H1 (cell line): ENCODE data around the gene CCNL2. TPM values are rescaled to one million over a fixed set of nuclear protein-coding genes. Genes with fewer than 3 reads are reported as not detected.
A peak's percentile ranks its signal among the peaks of the same experiment; 100 is the strongest.

ENCODE experiments used
- CTCF ChIA-PET: fragments of 300-600 bp; sonication (Branson Sonifier 250); formaldehyde crosslinking; loops from one replicate; lab custom pipeline; 2021; ENCODE audit not compliant: partially characterized antibody; lab: Charles Lee
- POLR2A ChIA-PET: fragments of 300-600 bp; sonication (Branson Sonifier 250); formaldehyde crosslinking; loops from one replicate; lab custom pipeline; 2021; ENCODE audit warnings: inconsistent platforms; ENCODE audit not compliant: partially characterized antibody; lab: Charles Lee
- DNase-seq, 2 experiments: peaks; one replicate each; pipeline versions ENCODE4 v3.0.0 to v3.0.0-alpha.2; 2010 to 2022; ENCODE audit warnings: low spot score in 2 of 2, low read depth in 1 of 2, mixed read lengths in 1 of 2
- FAIRE-seq: peaks from 2 replicates; lab custom pipeline; 2011; peaks lifted over from hg19 to GRCh38; lab: Jason Lieb, UNC
- H2AFZ ChIP-seq: 2 replicates; pipeline ENCODE4 v1.8.1; 2012; ENCODE audit warnings: low read length, inconsistent platforms
- H2AK5ac ChIP-seq: 2 replicates; pipeline ENCODE4 v1.6.1; 2013; ENCODE audit warnings: low read depth, low read length
- H2BK120ac ChIP-seq: replicated peaks from 2 replicates; pipeline ENCODE3; 2013; ENCODE audit warnings: low read depth, low read length, inconsistent platforms
- H2BK12ac ChIP-seq: 2 replicates; pipeline ENCODE4 v1.6.1; 2013; ENCODE audit warnings: low read depth, low read length
- H2BK15ac ChIP-seq: 2 replicates; pipeline ENCODE4 v1.6.1; 2013; ENCODE audit warnings: low read length
- H2BK20ac ChIP-seq: 2 replicates; pipeline ENCODE4 v1.6.1; 2013; ENCODE audit warnings: low read length
- H2BK5ac ChIP-seq: 2 replicates; pipeline ENCODE4 v1.6.1; 2013; ENCODE audit warnings: low read depth, low read length
- H3K14ac ChIP-seq: 2 replicates; pipeline ENCODE4 v1.6.1; 2013; ENCODE audit warnings: inconsistent platforms; ENCODE audit not compliant: insufficient read length
- H3K18ac ChIP-seq: 2 replicates; pipeline ENCODE4 v1.6.1; 2013; ENCODE audit warnings: low read length; ENCODE audit errors: extremely low read depth
- H3K23ac ChIP-seq: 2 replicates; pipeline ENCODE4 v1.6.1; 2013; ENCODE audit warnings: inconsistent platforms; ENCODE audit not compliant: insufficient read length
- H3K23me2 ChIP-seq: 2 replicates; pipeline ENCODE4 v1.6.1; 2013; ENCODE audit warnings: low read depth, low read length
- H3K27ac ChIP-seq: 2 replicates; pipeline ENCODE4 v1.6.1; 2011; ENCODE audit warnings: low read depth, low read length, inconsistent platforms
- H3K27me3 ChIP-seq, 4 experiments: replicated peaks in 1 of 4; 1 replicate in 1 of 4; 2 replicates in 3 of 4; pipeline versions ENCODE4 v1.6.1 to v1.8.1; 2011 to 2013; ENCODE audit warnings: low read length in 3 of 4, mild to moderate bottlenecking in 3 of 4, inconsistent platforms in 2 of 4, mixed read lengths in 2 of 4, moderate library complexity in 1 of 4; ENCODE audit not compliant: control insufficient read depth in 3 of 4, insufficient read depth in 3 of 4; ENCODE audit errors: extremely low read depth in 1 of 4
- H3K36me3 ChIP-seq, 4 experiments: 2 replicates each; pipeline versions ENCODE4 v1.6.1 to v1.8.1; 2011 to 2013; ENCODE audit warnings: mild to moderate bottlenecking in 4 of 4, low read length in 3 of 4, moderate library complexity in 2 of 4, control low read depth in 1 of 4, inconsistent platforms in 1 of 4; ENCODE audit not compliant: insufficient read depth in 4 of 4, control insufficient read depth in 2 of 4
- H3K4ac ChIP-seq: replicated peaks from 2 replicates; pipeline ENCODE3; 2013; ENCODE audit warnings: low read length, low read depth, mixed read lengths, inconsistent platforms; ENCODE audit not compliant: insufficient read length
- H3K4me1 ChIP-seq, 4 experiments: replicated peaks in 1 of 4; 1 replicate in 1 of 4; 2 replicates in 3 of 4; pipeline versions ENCODE4 v1.6.1 to v1.8.1; 2011 to 2013; ENCODE audit warnings: low read length in 3 of 4, inconsistent platforms in 2 of 4, mixed read lengths in 1 of 4; ENCODE audit not compliant: insufficient read depth in 4 of 4, control insufficient read depth in 3 of 4
- H3K4me2 ChIP-seq, 2 experiments: 2 replicates each; pipeline versions ENCODE4 v1.6.1 to v1.8.1; 2011 to 2013; ENCODE audit warnings: low read depth in 2 of 2, low read length in 2 of 2, control low read depth in 1 of 2, inconsistent platforms in 1 of 2, mild to moderate bottlenecking in 1 of 2; ENCODE audit not compliant: insufficient read depth in 1 of 2
- H3K4me3 ChIP-seq, 4 experiments: fragments of 200-600, 300-600 bp in 1 of 4; sonication (generic), shearing (Covaris generic), sonication (Bioruptor Twin) in 1 of 4; 2 replicates each; pipeline versions ENCODE4 v1.5.1 to v1.8.1; 2011 to 2016; ENCODE audit warnings: low read length in 4 of 4, low read depth in 3 of 4, control low read depth in 2 of 4, inconsistent platforms in 2 of 4, mild to moderate bottlenecking in 2 of 4, mixed read lengths in 1 of 4, moderate library complexity in 1 of 4; ENCODE audit not compliant: insufficient read depth in 2 of 4; ENCODE audit errors: extremely low read depth in 1 of 4
- H3K56ac ChIP-seq: replicated peaks from 2 replicates; pipeline ENCODE3; 2013; ENCODE audit warnings: low read depth, mild to moderate bottlenecking, mixed read lengths, low read length, inconsistent platforms; ENCODE audit not compliant: insufficient read length
- H3K79me1 ChIP-seq: 2 replicates; pipeline ENCODE4 v1.6.1; 2013; ENCODE audit warnings: low read depth, low read length, control low read depth
- H3K79me2 ChIP-seq, 2 experiments: 2 replicates each; pipeline versions ENCODE4 v1.6.1 to v1.8.1; 2012 to 2013; ENCODE audit warnings: low read length in 2 of 2, mild to moderate bottlenecking in 2 of 2, inconsistent platforms in 1 of 2; ENCODE audit not compliant: insufficient read depth in 2 of 2, control insufficient read depth in 1 of 2
- H3K9ac ChIP-seq, 4 experiments: replicated peaks in 1 of 4; 1 replicate in 1 of 4; 2 replicates in 3 of 4; pipeline versions ENCODE4 v1.6.1 to v1.8.1; 2011 to 2013; ENCODE audit warnings: low read depth in 3 of 4, low read length in 3 of 4, control low read depth in 2 of 4, mild to moderate bottlenecking in 2 of 4, moderate library complexity in 2 of 4, inconsistent platforms in 1 of 4; ENCODE audit errors: extremely low read depth in 1 of 4
- H3K9me3 ChIP-seq, 2 experiments: 2 replicates each; pipeline versions ENCODE4 v1.6.1 to v1.8.1; 2012 to 2013; ENCODE audit warnings: mild to moderate bottlenecking in 2 of 2, moderate library complexity in 2 of 2, control low read depth in 1 of 2, inconsistent platforms in 1 of 2, low read depth in 1 of 2, low read length in 1 of 2, mixed read lengths in 1 of 2; ENCODE audit not compliant: insufficient read depth in 2 of 2
- H4K20me1 ChIP-seq, 2 experiments: replicated peaks in 1 of 2; 2 replicates each; pipeline versions ENCODE3 to v1.8.1; 2011 to 2013; ENCODE audit warnings: inconsistent platforms in 2 of 2, low read length in 2 of 2, mild to moderate bottlenecking in 1 of 2; ENCODE audit not compliant: insufficient read depth in 2 of 2, control insufficient read depth in 1 of 2
- H4K5ac ChIP-seq: 2 replicates; pipeline ENCODE4 v1.6.1; 2013; ENCODE audit warnings: low read length, low read depth, mixed read lengths, inconsistent platforms; ENCODE audit not compliant: insufficient read length
- H4K8ac ChIP-seq: 2 replicates; pipeline ENCODE4 v1.8.0; 2013; ENCODE audit warnings: mild to moderate bottlenecking, moderate library complexity, low read length, inconsistent platforms; ENCODE audit not compliant: insufficient read depth; ENCODE audit errors: extremely low read depth
- H4K91ac ChIP-seq: replicated peaks from 2 replicates; pipeline ENCODE3; 2013; ENCODE audit warnings: low read length, mixed read lengths, inconsistent platforms; ENCODE audit not compliant: insufficient read length
- BRCA1 ChIP-seq: IDR thresholded peaks from 2 replicates; pipeline ENCODE4 v1.6.1; 2012; ENCODE audit warnings: low read depth, low read length, improper control_type of control experiment
- PHF8 ChIP-seq: fragments of 200-600 bp; sonication (generic); conservative IDR thresholded peaks from 2 replicates; pipeline ENCODE4 v1.7.1; 2012; ENCODE audit warnings: low read depth, mild to moderate bottlenecking, inconsistent platforms, low read length, moderate library complexity
- WGBS, 2 experiments: shearing (Covaris generic) in 1 of 2; methylation state at CpG; one replicate each; pipeline versions ENCODE4 v1.1.6 to v1.1.7; 2013 to 2015; ENCODE audit warnings: low lambda C conversion rate in 2 of 2, mixed read lengths in 2 of 2, inconsistent platforms in 1 of 2, low coverage in 1 of 2, missing lambda C conversion rate in 1 of 2; ENCODE audit not compliant: insufficient replicate concordance in 2 of 2, insufficient coverage in 1 of 2, insufficient read length in 1 of 2; ENCODE audit errors: extremely low coverage in 1 of 2, missing lambda C conversion rate in 1 of 2; 5-methylcytosine and 5-hydroxymethylcytosine counted together
- polyA plus RNA-seq, 7 experiments: library from polyadenylated mRNA; depleted of rRNA in 3 of 7; stranded (reverse) in 5 of 7; unstranded in 2 of 7; fragments of >200 nt in 5 of 7; fragments of 200-250 nt in 2 of 7; gene quantifications; 1 replicate in 5 of 7; 2 replicates in 1 of 7; 4 replicates in 1 of 7; pipeline versions ENCODE4 v1.2.1 to v1.2.3, GENCODE V29; 2011 to 2013; ENCODE audit warnings: missing spikeins in 2 of 7, mixed read lengths in 2 of 7
- total RNA-seq: library from RNA; stranded (reverse); fragmentation: NEBNext Ultra II Directional; extraction: Animal tissue kit (Norgen Biotek cat#: 25700); gene quantifications from 2 replicates; pipeline ENCODE4 v1.2.1, GENCODE V29; 2021

The CCNL2 gene
- total and polyA plus RNA-seq, 2 of the 8 experiments (the other 6 are each of a cell fraction or from before 2014, with no cell fraction given), result 79.8 to 120 TPM

DNA sequence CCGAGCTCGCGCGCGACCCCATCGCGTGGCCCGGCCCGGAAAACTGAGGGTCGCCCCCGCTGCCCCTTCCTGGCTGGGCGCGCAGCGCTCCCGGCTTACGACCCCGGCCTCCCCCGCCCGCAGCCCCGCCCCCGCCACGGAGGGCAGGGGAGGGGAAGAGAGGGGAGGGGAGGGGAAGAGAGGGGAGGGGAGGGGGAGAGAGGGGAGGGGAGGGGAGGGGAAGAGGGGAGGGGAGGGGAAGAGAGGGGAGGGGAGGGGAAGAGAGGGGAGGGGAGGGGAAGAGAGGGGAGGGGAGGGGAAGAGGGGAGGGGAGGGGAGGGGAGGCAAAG lies 28.6 kb upstream of the CCNL2 start:
- no peak overlapping the region for H3K56ac ChIP-seq
- FAIRE-seq, result no peak

More for the DNA sequence above, 28.6 kb upstream of the CCNL2 start:
- Histone ChIP-seq H2AK5ac (no peak overlapping the region), H3K18ac (no peak overlapping the region; the same call in 1 of the 2 replicates), H3K36me3 (no peaks in the 10 kb centered on the region; a peak in 1 of 8 replicates), H2BK120ac (no peak overlapping the region), H3K79me1 (no peaks in the 10 kb centered on the region), H3K4me2 (peak overlapping the region; percentile 46 to 49; a peak in 3 of 4 replicates), H3K4ac (no peak overlapping the region), H4K5ac (no peak overlapping the region), H3K23ac (no peak overlapping the region), H3K79me2 (no peaks in the 10 kb centered on the region), H4K8ac (no peak overlapping the region), H3K27me3 (no peaks in the 10 kb centered on the region), H2BK20ac (no peak overlapping the region), H3K27ac (no peak overlapping the region), H3K14ac (no peak overlapping the region), H4K20me1 (no peaks in the 10 kb centered on the region), H3K9ac (no peak overlapping the region), H3K4me3 (peak overlapping the region in 3 of 4 experiments; percentile 17 to 62 (median 50); a peak in 4 of 8 replicates), H3K9me3 (peaks cover 0 to 3% of the 10 kb centered on the region in 2 experiments; a peak in 1 of 4 replicates), H2BK12ac (no peak overlapping the region), H3K4me1 (peaks cover 0 to 41% (median 25%) of the 10 kb centered on the region in 4 experiments; a peak in 6 of 7 replicates), H4K91ac (no peak overlapping the region), H2AFZ (no peak overlapping the region), H3K23me2 (peaks cover 6% of the 10 kb centered on the region; the same call in 1 of the 2 replicates), H2BK15ac (no peak overlapping the region), H2BK5ac (no peak overlapping the region)
- 0% methylated on average over 3 of the region's 22 CpGs; no CpG with 5 or more reads in 1 of the 2 experiments for WGBS, 2 experiments
- ChIA-PET CTCF (interaction anchor here (1.3 kb wide), 1 partner anchor 77 kb away, joined by 3 read pairs; no protein-coding TSS in a partner anchor), POLR2A (interaction anchor here (0.9 to 22.9 kb wide), 8 partner anchors 8 to 149 kb away, joined by 3 to 515 read pairs (median 4); partner anchors contain the start of genes CCNL2 and MRPL20)
- TF ChIP-seq PHF8 (0 out of 2 replicates have a peak, but pooled peaks have one; percentile 34), BRCA1 (no peak)
- no peak for DNase-seq
